Right ventricle myocardium inferior (tissue), 1 donor: ENCODE results near the gene TMTC2. TPM values are rescaled to one million over a fixed set of nuclear protein-coding genes. Genes with fewer than 3 reads are reported as not detected.

Source experiments
- ATAC-seq: fragments of 200-7000 bp; cut with Tn5 transposase; one replicate; pipeline ENCODE4 v1.9.1; 2020; ENCODE audit warnings: mild to moderate bottlenecking, moderate library complexity
- DNase-seq: peaks from one replicate; pipeline ENCODE4 v3.0.0; 2021; ENCODE audit errors: missing footprints
- intact Hi-C: fragments of 100-400 bp; cut with DNase I; formaldehyde crosslinking; loops from one replicate; pipeline ENCODE4 v1.11.0; 2022
- total RNA-seq: library from RNA; stranded (reverse); fragmentation: NEBNext Ultra II Directional; extraction: Animal tissue kit (Norgen Biotek cat#: 25700); gene quantifications from one replicate; pipeline ENCODE4 v1.2.1, GENCODE V29; 2021
- donor health status: DM: no; HTN: yes; CAD: no; lungs with severe emphysema.

Gene TMTC2
- total RNA-seq, 1 donor from 2014 or later = 4.4 TPM

DNA sequence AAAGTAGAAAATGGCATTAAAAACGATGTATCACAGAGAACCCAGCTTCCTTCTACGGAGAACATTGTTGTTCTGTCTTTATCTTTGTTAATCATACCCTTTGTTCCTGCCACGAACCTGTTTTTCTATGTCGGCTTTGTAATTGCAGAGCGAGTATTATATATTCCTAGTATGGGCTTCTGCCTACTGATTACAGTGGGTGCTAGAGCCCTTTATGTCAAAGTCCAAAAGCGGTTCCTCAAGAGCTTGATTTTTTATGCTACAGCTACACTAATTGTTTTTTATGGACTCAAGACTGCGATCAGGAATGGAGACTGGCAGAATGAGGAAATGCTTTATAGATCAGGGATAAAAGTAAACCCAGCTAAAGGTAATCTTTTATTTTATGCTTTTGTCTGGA lies 209.6 kb downstream of the TMTC2 start:
- intact Hi-C loops = no loop called here
- ATAC-seq = no peak
- no peak for DNase-seq

- intact Hi-C loops = no loop called here
- DNase-seq = no peak
- ATAC-seq = no peak
Measured at GRCh38 chr12:82896979-82897378, 210.3 kb downstream of the TMTC2 start.

GRCh38 chr12:82898441-82898840 lies 211.7 kb downstream of the TMTC2 start:
- DNase-seq (no peak), ATAC-seq (no peak)
- intact Hi-C loops = no loop called here

GRCh38 chr12:82904219-82904790 lies 217.6 kb downstream of the TMTC2 start:
- intact Hi-C loops = no loop called here
- DNase-seq (no peak), ATAC-seq (no peak)

- ATAC-seq = no peak
- no peak for DNase-seq
- intact Hi-C loops = no loop called here
Measured at GRCh38 chr12:82910246-82910893, 223.7 kb downstream of the TMTC2 start.

- no peak for ATAC-seq
- intact Hi-C loops = no loop called here
- DNase-seq = no peak
Measured at GRCh38 chr12:82912406-82912805, 225.7 kb downstream of the TMTC2 start.

DNA sequence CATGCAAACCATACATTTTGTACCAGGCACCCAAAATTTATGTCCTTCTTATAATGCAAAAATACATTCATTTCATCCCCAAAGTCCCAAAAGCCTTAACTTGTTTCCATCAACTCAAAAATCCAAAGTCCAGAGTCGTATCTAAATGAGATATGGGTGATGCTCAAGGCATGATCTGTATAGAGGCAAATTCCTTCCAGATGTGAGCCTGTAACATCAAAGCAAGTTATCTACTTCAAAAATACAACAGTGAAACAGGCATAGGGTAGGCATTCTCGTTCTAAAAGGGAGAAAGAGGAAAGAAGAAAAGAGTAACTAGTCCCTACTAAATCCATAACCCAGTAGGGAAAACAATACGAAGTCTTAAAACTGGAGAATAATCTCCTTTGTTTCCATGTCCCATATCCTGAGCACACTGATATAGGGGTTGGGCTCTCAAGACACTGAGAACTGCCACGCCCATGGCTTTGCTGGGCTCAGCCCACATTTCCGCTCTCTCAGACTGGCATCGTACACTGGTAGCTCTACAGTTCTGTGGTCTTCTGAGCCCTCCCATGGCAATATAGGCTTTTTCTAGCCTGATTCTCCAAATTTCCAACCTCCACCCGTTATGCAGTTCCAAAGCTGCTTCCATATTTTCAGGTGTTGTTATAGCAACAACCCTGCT lies 232.8 kb downstream of the TMTC2 start:
- DNase-seq (no peak), ATAC-seq (no peak)
- intact Hi-C loops = no loop called here

- DNase-seq = no peak
- no peak for ATAC-seq
- intact Hi-C loops = no loop called here
Measured at GRCh38 chr12:82923935-82924334, 237.2 kb downstream of the TMTC2 start.

- no peak for ATAC-seq
- DNase-seq = no peak
- intact Hi-C loops = no loop called here
Measured at GRCh38 chr12:82926630-82927029, 239.9 kb downstream of the TMTC2 start.

- ATAC-seq = no peak
- intact Hi-C loops = no loop called here
- DNase-seq = no peak
Measured at GRCh38 chr12:82930301-82930700, 243.6 kb downstream of the TMTC2 start.

GRCh38 chr12:82931349-82932116 lies 244.8 kb downstream of the TMTC2 start:
- ATAC-seq = no peak
- intact Hi-C loops = no loop called here
- DNase-seq = no peak

- no peak for ATAC-seq
- intact Hi-C loops = no loop called here
- no peak for DNase-seq
Measured at GRCh38 chr12:82937151-82937550, 250.4 kb downstream of the TMTC2 start.

DNA sequence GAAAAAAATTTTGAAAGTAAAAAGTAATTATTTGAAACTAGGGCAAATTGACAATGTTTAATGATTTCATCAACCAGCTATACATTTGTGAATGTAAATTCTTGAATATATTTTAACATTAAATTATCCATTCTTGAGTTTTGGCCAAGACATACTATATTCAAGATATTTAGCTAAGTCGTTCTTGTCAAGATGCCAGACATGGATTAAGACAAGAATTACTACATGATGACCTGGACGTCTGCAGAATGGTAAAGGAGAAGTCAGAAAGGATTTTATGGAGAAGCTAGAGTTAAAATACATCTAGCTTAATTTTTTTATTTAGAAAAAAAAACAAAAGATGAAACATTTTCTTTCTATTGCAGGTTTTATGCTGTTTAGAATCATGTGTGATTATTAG lies 255.8 kb downstream of the TMTC2 start:
- intact Hi-C loops = no loop called here
- ATAC-seq = no peak
- no peak for DNase-seq

GRCh38 chr12:82942991-82943401 lies 256.3 kb downstream of the TMTC2 start:
- ATAC-seq = no peak
- intact Hi-C loops = no loop called here
- DNase-seq = no peak

GRCh38 chr12:82948491-82948890 lies 261.8 kb downstream of the TMTC2 start:
- ATAC-seq (no peak), DNase-seq (no peak)
- intact Hi-C loops = no loop called here

DNA sequence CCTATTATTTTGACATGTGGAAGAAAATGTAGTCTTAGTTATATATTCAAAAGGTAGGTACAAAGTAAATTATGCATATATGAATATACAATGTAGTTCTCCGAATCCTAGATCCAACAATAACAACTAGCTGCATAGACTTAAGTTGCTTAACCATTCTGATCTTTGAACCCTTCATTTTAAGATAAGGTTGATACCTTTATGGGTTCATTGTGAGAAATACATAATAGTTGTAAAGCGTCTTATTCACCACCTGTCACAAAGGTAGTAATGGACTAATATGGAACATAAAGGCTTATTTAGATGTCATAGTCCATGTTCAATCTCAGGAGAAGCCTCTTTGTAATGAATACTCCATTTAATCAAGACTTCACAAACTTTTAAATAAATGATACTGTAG lies 263.6 kb downstream of the TMTC2 start:
- no peak for ATAC-seq
- no peak for DNase-seq
- intact Hi-C loops = no loop called here

DNA sequence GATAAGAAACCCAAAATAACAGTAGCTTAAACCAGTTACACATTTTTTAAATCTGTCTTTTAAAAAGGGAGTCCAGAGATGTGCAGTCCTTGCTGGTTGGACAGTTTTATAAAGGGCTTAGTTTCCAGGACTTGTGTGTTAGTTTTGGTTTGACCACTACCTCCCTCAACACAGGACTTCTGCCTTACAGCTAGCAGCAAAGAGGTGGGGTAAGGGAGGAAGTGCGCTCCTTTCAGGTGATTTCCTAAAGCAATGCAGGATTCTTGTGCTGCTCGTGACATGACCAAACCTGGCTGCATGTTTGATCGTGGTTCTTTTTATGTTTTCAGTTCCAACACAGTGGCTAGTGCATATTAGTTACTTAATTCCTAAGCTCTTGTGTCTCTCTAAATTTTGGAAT lies 266.2 kb downstream of the TMTC2 start:
- DNase-seq (no peak), ATAC-seq (no peak)
- intact Hi-C loops = no loop called here

DNA sequence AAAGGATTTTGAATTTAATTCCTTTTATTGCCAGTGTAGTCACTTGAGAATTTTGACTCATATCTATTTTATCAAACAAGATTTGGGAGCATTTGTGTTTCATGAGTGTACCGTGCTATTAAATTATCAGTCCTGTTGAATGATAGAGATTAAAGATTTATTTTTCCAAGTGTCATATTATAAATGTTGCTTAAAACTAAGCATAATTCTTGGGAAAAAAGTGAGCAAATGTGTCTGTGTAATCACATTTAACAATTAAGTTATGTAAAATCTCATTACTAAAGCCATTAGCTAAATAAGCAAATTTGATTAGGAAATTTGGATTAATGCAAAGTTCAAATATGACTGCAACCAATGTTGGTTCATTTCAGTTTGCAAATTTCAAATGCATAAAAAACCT lies 266.7 kb downstream of the TMTC2 start:
- DNase-seq = no peak
- ATAC-seq = no peak
- intact Hi-C loops = no loop called here

DNA sequence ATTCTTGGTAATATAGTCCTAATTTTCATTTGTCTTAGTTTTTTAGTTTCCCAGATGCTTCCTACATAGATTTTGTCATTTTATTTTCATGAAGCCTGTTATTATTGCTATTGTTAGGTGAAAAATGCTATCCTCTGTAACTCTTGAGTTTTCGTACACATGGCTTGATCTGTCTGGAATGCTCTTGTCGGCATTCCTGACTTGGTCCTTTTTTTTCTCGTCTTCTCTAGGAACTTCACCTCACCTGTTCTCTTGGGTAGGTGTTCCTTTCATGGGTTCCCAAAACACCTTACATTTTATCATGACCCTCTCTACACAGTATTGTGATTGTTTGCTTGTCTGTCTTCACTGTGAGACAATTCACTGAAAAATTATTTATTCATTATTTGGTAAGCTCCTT lies 267.4 kb downstream of the TMTC2 start:
- DNase-seq (no peak), ATAC-seq (no peak)
- intact Hi-C loops = no loop called here

DNA sequence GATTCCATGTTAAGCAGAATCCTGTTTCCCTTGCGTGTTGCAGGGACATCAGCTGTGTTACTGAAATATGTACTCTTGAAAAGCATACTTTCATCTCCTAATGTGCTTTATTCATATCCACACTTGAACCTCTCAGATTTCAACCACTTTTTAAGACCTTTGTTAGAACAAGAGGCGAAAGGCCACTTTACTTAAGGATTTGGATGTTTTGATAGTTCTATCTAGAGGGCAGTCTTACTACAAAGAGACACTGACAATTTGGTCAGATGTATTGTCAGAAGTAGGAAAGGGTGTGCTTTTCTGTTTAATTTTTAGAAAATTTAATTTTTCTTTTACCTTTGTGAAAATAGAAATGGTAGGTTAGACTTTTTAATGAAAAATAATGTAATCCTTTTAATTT lies 267.9 kb downstream of the TMTC2 start:
- DNase-seq (no peak), ATAC-seq (no peak)
- intact Hi-C loops = no loop called here
